Upper lobe of left lung (tissue), 6 donors: Measurements from ENCODE around the gene HACD3. TPM values are rescaled to one million over a fixed set of nuclear protein-coding genes. Genes with fewer than 3 reads are reported as not detected.
"Not testable (repeated sequence)": the region's sequence is repeated elsewhere in the genome, so short reads cannot be mapped to it uniquely, and the experiment has no call there.

Experiments
- ATAC-seq, 2 donors: fragments of 200-7000 bp; cut with Tn5 transposase; one replicate each; pipeline ENCODE4 v1.9.1; 2022; ENCODE audit warnings: mild to moderate bottlenecking in 2 of 2, moderate library complexity in 2 of 2; ENCODE audit not compliant: low FRiP score in 2 of 2
- DNase-seq, 2 donors: peaks; one replicate each; pipeline ENCODE4 v3.0.0-alpha.2; 2019 to 2020
- H3K27ac ChIP-seq, 4 donors: fragments of 200-600 bp; sonication (generic); one replicate each; pipeline ENCODE4 v1.5.1; 2016 to 2019
- H3K27me3 ChIP-seq, 4 donors: fragments of 200-600 bp; sonication (generic); one replicate each; pipeline ENCODE4 v1.5.1; 2017 to 2019
- H3K36me3 ChIP-seq, 4 donors: fragments of 200-600 bp; sonication (generic); one replicate each; pipeline ENCODE4 v1.5.1; 2016 to 2019
- H3K4me1 ChIP-seq, 4 donors: fragments of 200-600 bp; sonication (generic); one replicate each; pipeline ENCODE4 v1.5.1; 2018 to 2019
- H3K4me3 ChIP-seq, 4 donors: fragments of 200-600 bp; sonication (generic); one replicate each; pipeline ENCODE4 v1.5.1; 2017 to 2019; ENCODE audit warnings: mild to moderate bottlenecking in 2 of 4, moderate library complexity in 1 of 4
- H3K9me3 ChIP-seq, 4 donors: fragments of 200-600 bp; sonication (generic); one replicate each; pipeline ENCODE4 v1.5.1; 2018 to 2019
- EP300 ChIP-seq, 4 donors: sonication (generic); formaldehyde crosslinking; IDR thresholded peaks; one replicate each; pipeline ENCODE4 v1.5.1; 2017; ENCODE audit warnings: antibody characterized with exemption in 4 of 4, control low read depth in 2 of 4
- POLR2A ChIP-seq, 4 donors: fragments of 450-650 bp; IDR thresholded peaks; one replicate each; pipeline ENCODE4 v1.5.1; 2016 to 2017; ENCODE audit warnings: antibody characterized with exemption in 4 of 4, mild to moderate bottlenecking in 2 of 4
- POLR2AphosphoS5 ChIP-seq, 2 donors: sonication (generic); formaldehyde crosslinking; IDR thresholded peaks; one replicate each; pipeline ENCODE4 v1.5.1; 2017; ENCODE audit warnings: antibody characterized with exemption in 2 of 2
- WGBS, 2 donors: methylation state at CpG; one replicate each; pipeline ENCODE4 v1.1.5; 2017 to 2018; 5-methylcytosine and 5-hydroxymethylcytosine counted together
- total RNA-seq, 6 donors: library from RNA; depleted of rRNA in 4 of 6; stranded (reverse); fragments of >200 nt in 4 of 6; gene quantifications; one replicate each; pipeline versions ENCODE4 v1.1.0 to v1.2.1, GENCODE V29; 2016 to 2021
- TF ChIP-seq, protein P1 (sequence below), 6 experiments: fragments of 450-650 bp in 4 of 6; fragments of 200-600 bp in 2 of 6; sonication (generic) in 2 of 6; IDR thresholded peaks; one replicate each; pipeline ENCODE4 v1.5.1; 2016 to 2019; ENCODE audit warnings: antibody characterized with exemption in 6 of 6
- donor health status: DM: no; HTN: no; CAD: no; lungs with moderate emphysema.
- donor health status: DM: no; HTN: yes; CAD: no; lungs with severe emphysema.

Gene HACD3
- total RNA-seq, 6 donors from 2014 or later: 14.7 to 65.7 (median 42.6) TPM

DNA sequence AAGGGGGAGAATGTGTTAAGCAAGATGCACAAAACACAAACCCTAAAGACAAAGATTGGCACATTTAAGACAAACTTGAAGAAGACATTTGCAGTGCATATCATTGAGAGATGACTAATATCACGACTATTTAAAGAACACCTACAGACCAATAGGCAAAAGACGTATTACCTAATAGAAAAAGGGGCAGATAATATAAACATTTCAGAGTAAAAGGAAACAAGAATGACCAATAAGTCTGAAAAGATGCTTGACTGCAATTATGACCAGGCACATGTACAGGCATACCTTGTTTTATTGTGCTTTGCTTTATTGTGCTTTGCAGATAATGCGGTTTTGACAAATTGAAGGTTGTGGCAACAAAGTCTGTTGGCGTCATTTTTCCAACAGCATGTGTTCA lies 4.9 kb downstream of the HACD3 start:
- no peaks in the 10 kb centered on the region for H3K36me3 ChIP-seq
- no peaks in the 10 kb centered on the region for H3K9me3 ChIP-seq
- 87 to 92% methylated on average over 4 of the region's 4 CpGs for WGBS, 2 donors
- TF ChIP-seq POLR2A (IDR thresholded peaks at IDR 0.05) (no peak), EP300 (IDR thresholded peaks at IDR 0.05) (no peak), POLR2AphosphoS5 (IDR thresholded peaks at IDR 0.05) (no peak)
- TF ChIP-seq, protein P1, sequence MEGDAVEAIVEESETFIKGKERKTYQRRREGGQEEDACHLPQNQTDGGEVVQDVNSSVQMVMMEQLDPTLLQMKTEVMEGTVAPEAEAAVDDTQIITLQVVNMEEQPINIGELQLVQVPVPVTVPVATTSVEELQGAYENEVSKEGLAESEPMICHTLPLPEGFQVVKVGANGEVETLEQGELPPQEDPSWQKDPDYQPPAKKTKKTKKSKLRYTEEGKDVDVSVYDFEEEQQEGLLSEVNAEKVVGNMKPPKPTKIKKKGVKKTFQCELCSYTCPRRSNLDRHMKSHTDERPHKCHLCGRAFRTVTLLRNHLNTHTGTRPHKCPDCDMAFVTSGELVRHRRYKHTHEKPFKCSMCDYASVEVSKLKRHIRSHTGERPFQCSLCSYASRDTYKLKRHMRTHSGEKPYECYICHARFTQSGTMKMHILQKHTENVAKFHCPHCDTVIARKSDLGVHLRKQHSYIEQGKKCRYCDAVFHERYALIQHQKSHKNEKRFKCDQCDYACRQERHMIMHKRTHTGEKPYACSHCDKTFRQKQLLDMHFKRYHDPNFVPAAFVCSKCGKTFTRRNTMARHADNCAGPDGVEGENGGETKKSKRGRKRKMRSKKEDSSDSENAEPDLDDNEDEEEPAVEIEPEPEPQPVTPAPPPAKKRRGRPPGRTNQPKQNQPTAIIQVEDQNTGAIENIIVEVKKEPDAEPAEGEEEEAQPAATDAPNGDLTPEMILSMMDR (IDR thresholded peaks at IDR 0.05): no peak
- H3K4me3 ChIP-seq: no peak overlapping the region
- no peak overlapping the region for H3K27ac ChIP-seq
- ATAC-seq (no peak), DNase-seq (no peak)
- H3K4me1 ChIP-seq: peaks cover 8 to 23% (median 17%) of the 10 kb centered on the region in 4 donors
- no peaks in the 10 kb centered on the region for H3K27me3 ChIP-seq

DNA sequence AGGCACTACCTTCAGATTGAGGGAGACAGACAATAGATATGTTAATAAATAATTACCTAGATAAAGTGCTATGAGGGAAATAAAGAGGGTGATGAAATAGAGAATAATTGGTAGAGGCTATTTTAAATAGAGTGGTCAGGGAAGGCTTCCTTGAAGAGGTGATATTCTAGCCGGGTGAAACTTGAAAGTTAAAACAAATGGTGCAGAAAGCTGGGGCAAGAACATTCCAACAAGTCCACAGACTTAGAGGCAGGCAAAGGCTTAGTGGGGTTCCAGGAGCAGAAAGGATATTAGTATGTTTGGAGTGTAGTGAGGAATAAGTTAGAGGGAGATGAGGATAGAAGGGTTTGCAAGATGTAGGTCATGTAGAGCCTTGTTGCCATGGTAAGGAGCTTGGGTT lies 10.1 kb downstream of the HACD3 start:
- Histone ChIP-seq H3K4me1 (no peaks in the 10 kb centered on the region), H3K36me3 (no peaks in the 10 kb centered on the region), H3K9me3 (no peaks in the 10 kb centered on the region), H3K27me3 (no peaks in the 10 kb centered on the region), H3K27ac (no peak overlapping the region), H3K4me3 (no peak overlapping the region)
- 78 to 79% methylated on average over 1 of the region's 1 CpG for WGBS, 2 donors
- TF ChIP-seq, protein P1 (IDR thresholded peaks at IDR 0.05): no peak
- TF ChIP-seq POLR2A (IDR thresholded peaks at IDR 0.05): no peak
- no peak for ATAC-seq
- DNase-seq: no peak

DNA sequence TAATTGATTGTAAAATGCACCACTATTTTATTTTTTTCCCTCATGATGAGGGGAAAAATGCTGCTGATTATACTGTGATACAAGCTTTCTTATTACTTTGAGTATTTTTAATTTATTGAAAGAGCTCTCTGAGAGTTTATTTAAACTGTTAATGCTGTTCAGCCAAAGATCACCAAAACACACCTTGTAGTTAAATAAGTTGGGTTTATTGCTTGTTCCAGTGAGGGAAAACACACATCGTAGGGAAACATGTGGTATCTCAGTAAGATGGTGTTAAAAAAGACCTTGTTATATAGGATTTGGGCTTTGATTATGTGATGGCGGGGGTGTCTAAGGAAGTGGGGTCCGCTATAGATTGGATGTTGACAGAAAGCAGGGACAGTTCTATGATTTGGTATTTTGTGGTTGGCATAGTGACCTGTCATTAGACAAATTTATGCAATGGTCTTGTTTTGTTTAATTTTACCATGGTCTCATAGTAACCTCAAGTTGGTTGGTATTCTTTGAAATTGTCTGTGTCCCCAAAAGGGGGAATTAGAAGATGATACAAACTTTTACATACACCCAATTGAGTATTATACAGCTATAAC lies 11.1 kb downstream of the HACD3 start:
- TF ChIP-seq POLR2AphosphoS5 (IDR thresholded peaks at IDR 0.05) (no peak), POLR2A (IDR thresholded peaks at IDR 0.05) (no peak), EP300 (IDR thresholded peaks at IDR 0.05) (no peak)
- TF ChIP-seq, protein P1 (IDR thresholded peaks at IDR 0.05): no peak
- Histone ChIP-seq H3K9me3 (no peaks in the 10 kb centered on the region), H3K4me3 (no peak overlapping the region), H3K27ac (no peak overlapping the region), H3K4me1 (no peaks in the 10 kb centered on the region), H3K36me3 (no peaks in the 10 kb centered on the region), H3K27me3 (no peaks in the 10 kb centered on the region)
- no peak for ATAC-seq
- no peak for DNase-seq
- 94 to 98% methylated on average over 3 of the region's 3 CpGs for WGBS, 2 donors

DNA sequence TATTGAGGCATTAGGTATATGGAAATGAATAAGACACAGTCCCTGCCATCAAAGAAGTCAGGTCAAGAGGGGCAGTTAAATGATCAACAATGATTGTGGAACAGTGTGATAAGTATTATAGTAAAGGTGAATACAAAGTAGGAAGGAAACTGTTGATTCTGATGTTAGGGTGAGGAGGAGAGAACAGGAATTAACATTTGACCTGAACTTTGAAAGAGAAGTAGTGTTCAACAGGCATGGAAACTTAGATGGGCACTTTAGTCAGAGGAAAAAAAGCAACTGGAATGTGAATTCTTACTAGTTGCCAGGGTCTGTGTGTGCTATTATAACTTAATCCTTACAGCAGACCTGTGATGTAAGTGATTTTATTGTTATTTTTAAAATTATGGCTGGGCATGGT lies 17.6 kb downstream of the HACD3 start:
- Histone ChIP-seq H3K27me3 (no peaks in the 10 kb centered on the region), H3K36me3 (no peaks in the 10 kb centered on the region), H3K27ac (no peak overlapping the region), H3K9me3 (no peaks in the 10 kb centered on the region), H3K4me1 (peaks cover 0 to 4% (median 0%) of the 10 kb centered on the region in 4 donors), H3K4me3 (no peak overlapping the region)
- TF ChIP-seq, protein P1 (IDR thresholded peaks at IDR 0.05): no peak
- TF ChIP-seq POLR2A (IDR thresholded peaks at IDR 0.05): no peak
- TF ChIP-seq POLR2AphosphoS5 (IDR thresholded peaks at IDR 0.05): no peak
- no peak for TF ChIP-seq EP300 (IDR thresholded peaks at IDR 0.05)
- DNase-seq (no peak), ATAC-seq (no peak)

DNA sequence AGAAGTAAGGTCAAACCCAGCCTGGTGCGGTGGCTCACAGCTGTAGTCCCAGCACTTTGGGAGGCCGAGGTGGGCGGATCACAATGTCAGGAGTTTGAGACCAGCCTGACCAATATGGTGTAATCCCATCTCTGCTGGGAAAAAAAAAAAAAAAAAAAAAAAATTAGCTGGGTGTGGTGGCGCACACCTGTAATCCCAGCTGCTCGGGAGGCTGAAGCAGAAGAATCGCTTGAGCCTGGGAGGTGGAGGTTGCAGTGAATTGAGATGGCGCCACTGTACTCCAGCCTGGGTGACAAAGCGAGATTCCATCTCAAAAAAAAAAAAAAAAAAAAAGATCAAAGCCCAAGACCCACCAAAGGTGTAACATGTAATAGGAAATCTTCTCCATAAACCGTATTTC lies 19.0 kb downstream of the HACD3 start:
- 95 to 96% methylated on average over 9 of the region's 9 CpGs for WGBS, 2 donors
- not testable (repeated sequence) for H3K4me3 ChIP-seq, H3K4me1 ChIP-seq, ATAC-seq, H3K27ac ChIP-seq, H3K27me3 ChIP-seq, DNase-seq, H3K9me3 ChIP-seq, H3K36me3 ChIP-seq
